Keratinocyte (primary cell): ENCODE data around the gene GRIK4. TPM values are rescaled to one million over a fixed set of nuclear protein-coding genes. Genes with fewer than 3 reads are reported as not detected.

Experiments
- DNase-seq: peaks from one replicate; pipeline ENCODE4 v3.0.0-alpha.2; 2011; ENCODE audit warnings: low read depth, missing footprints, low spot score
- FAIRE-seq: peaks from 2 replicates; lab custom pipeline; 2011; peaks lifted over from hg19 to GRCh38; lab: Jason Lieb, UNC
- H2AFZ ChIP-seq: 2 replicates; pipeline ENCODE4 v1.6.0; 2012; ENCODE audit warnings: low read length, control low read depth, inconsistent platforms; ENCODE audit not compliant: control insufficient read depth
- H3K27ac ChIP-seq: 2 replicates; pipeline ENCODE4 v1.5.1; 2011; ENCODE audit warnings: low read length; ENCODE audit not compliant: control insufficient read depth, insufficient read depth
- H3K27me3 ChIP-seq: 3 replicates; pipeline ENCODE4 v1.6.0; 2011; ENCODE audit warnings: low read length; ENCODE audit not compliant: control insufficient read depth, insufficient read depth; ENCODE audit errors: extremely low read depth
- H3K36me3 ChIP-seq, 2 experiments: 2 replicates in 1 of 2; 3 replicates in 1 of 2; pipeline ENCODE4 v1.5.1; 2011; ENCODE audit warnings: low read length in 2 of 2, mild to moderate bottlenecking in 1 of 2; ENCODE audit not compliant: control insufficient read depth in 2 of 2, insufficient read depth in 2 of 2; ENCODE audit errors: extremely low read depth in 1 of 2
- H3K4me1 ChIP-seq: 3 replicates; pipeline ENCODE4 v1.5.1; 2011; ENCODE audit warnings: low read length; ENCODE audit not compliant: control insufficient read depth, insufficient read depth; ENCODE audit errors: extremely low read depth
- H3K4me2 ChIP-seq: 3 replicates; pipeline ENCODE4 v1.6.0; 2011; ENCODE audit warnings: low read depth, low read length; ENCODE audit not compliant: control insufficient read depth, insufficient read depth; ENCODE audit errors: extremely low read depth
- H3K4me3 ChIP-seq, 3 experiments: fragments of 200-600 bp in 1 of 3; sonication (generic) in 1 of 3; 2 replicates in 2 of 3; 3 replicates in 1 of 3; pipeline ENCODE4 v1.5.1; 2011 to 2016; ENCODE audit warnings: low read length in 3 of 3, mild to moderate bottlenecking in 3 of 3, control low read depth in 2 of 3, inconsistent platforms in 1 of 3, low read depth in 1 of 3, mixed read lengths in 1 of 3, mixed run types in 1 of 3, moderate library complexity in 1 of 3; ENCODE audit not compliant: control insufficient read depth in 2 of 3, insufficient read depth in 2 of 3; ENCODE audit errors: extremely low read depth in 1 of 3
- H3K79me2 ChIP-seq: 2 replicates; pipeline ENCODE4 v1.6.0; 2012; ENCODE audit warnings: low read length; ENCODE audit not compliant: control insufficient read depth, insufficient read depth
- H3K9ac ChIP-seq: 3 replicates; pipeline ENCODE4 v1.6.0; 2011; ENCODE audit warnings: low read length; ENCODE audit not compliant: control insufficient read depth, insufficient read depth; ENCODE audit errors: extremely low read depth
- H3K9me1 ChIP-seq: 3 replicates; pipeline ENCODE4 v1.6.0; 2011; ENCODE audit warnings: low read length; ENCODE audit not compliant: control insufficient read depth, insufficient read depth; ENCODE audit errors: extremely low read depth
- H3K9me3 ChIP-seq: 2 replicates; pipeline ENCODE4 v1.5.1; 2012; ENCODE audit warnings: low read depth, low read length; ENCODE audit not compliant: control insufficient read depth
- H4K20me1 ChIP-seq: 3 replicates; pipeline ENCODE4 v1.6.0; 2011; ENCODE audit warnings: low read length; ENCODE audit not compliant: control insufficient read depth, insufficient read depth; ENCODE audit errors: extremely low read depth
- CTCF ChIP-seq, 3 experiments: IDR thresholded peaks in 1 of 3; conservative IDR thresholded peaks in 1 of 3; optimal IDR thresholded peaks in 1 of 3; 2 replicates in 2 of 3; 3 replicates in 1 of 3; pipeline versions ENCODE3 to v1.5.1; 2011; ENCODE audit warnings: low read length in 3 of 3, mild to moderate bottlenecking in 3 of 3, moderate library complexity in 2 of 3, control low read depth in 1 of 3, inconsistent platforms in 1 of 3; ENCODE audit not compliant: insufficient read depth in 2 of 3; ENCODE audit errors: extremely low read depth in 1 of 3
- EZH2 ChIP-seq: IDR thresholded peaks from one replicate; pipeline ENCODE4 v1.6.1; 2012; ENCODE audit warnings: inconsistent platforms, mild to moderate bottlenecking, low read length, moderate library complexity
- dilution Hi-C: fragments of 300-500 bp; cut with MboI; formaldehyde crosslinking; loops from one replicate; pipeline ENCODE4 v1.7.0; 2020; ENCODE audit warnings: low sequenced_read_pairs; ENCODE audit not compliant: extremely low pct_ligation_motif_present
- polyA plus RNA-seq, 5 experiments: library from polyadenylated mRNA; depleted of rRNA in 3 of 5; stranded (reverse) in 3 of 5; stranded (forward) in 1 of 5; unstranded in 1 of 5; fragments of >200 nt; gene quantifications; 1 replicate in 1 of 5; 2 replicates in 3 of 5; 3 replicates in 1 of 5; pipeline versions ENCODE4 v1.2.1 to v1.2.3, GENCODE V29; 2011 to 2012; ENCODE audit warnings: missing spikeins in 2 of 5, low read depth in 1 of 5, low replicate concordance in 1 of 5

The GRIK4 gene
- polyA plus RNA-seq, 1 donor (not counting 4 experiments of a cell fraction or from before 2014, with no cell fraction given), result not detected

- no peak overlapping the region for H3K4me2 ChIP-seq
- no peak overlapping the region for H2AFZ ChIP-seq
- H3K27ac ChIP-seq, result no peak overlapping the region
- no peak overlapping the region for H3K4me3 ChIP-seq
- dilution Hi-C loops, result no loop called here
- no peaks in the 10 kb centered on the region for H3K79me2 ChIP-seq
- no peak overlapping the region for H3K9ac ChIP-seq
- no peaks in the 10 kb centered on the region for H4K20me1 ChIP-seq
- DNase-seq, result no peak
- no peak for FAIRE-seq
- TF ChIP-seq CTCF (optimal IDR thresholded peaks at IDR 0.05 in 1 of 3, IDR thresholded peaks at IDR 0.05 in 1 of 3, conservative IDR thresholded peaks at IDR 0.05 in 1 of 3; ENCODE audit: extremely low read depth in 1 of 3, insufficient read depth in 2 of 3, low read length in 3 of 3) (no peak), EZH2 (no peak)
- no peaks in the 10 kb centered on the region for H3K9me1 ChIP-seq
- no peaks in the 10 kb centered on the region for H3K36me3 ChIP-seq
- no peaks in the 10 kb centered on the region for H3K27me3 ChIP-seq
- H3K4me1 ChIP-seq, result no peaks in the 10 kb centered on the region
- H3K9me3 ChIP-seq, result no peaks in the 10 kb centered on the region
Observed at GRCh38 chr11:120608760-120609211, 97.2 kb downstream of the GRIK4 start.

DNA sequence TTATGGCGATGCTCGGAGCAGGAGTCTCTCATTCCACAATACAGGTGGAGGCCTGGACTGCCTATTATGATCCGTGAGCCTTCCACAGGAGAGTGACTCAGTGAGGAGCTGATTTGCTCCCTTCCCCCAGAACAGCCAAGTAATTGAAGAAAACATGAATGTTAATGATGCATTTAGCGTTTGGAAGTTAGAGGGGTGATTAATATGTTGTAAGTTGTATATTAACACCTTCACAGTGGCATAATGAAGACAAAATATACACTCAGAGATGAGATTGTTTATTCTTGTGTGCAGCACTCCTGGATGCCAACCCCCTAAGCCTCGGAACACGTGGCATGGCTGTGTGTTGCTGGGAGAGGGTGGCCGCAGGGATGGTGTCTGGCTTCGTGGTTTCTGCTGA lies 98.6 kb downstream of the GRIK4 start:
- no peaks in the 10 kb centered on the region for H4K20me1 ChIP-seq
- H3K27me3 ChIP-seq, result no peaks in the 10 kb centered on the region
- FAIRE-seq (no peak), DNase-seq (no peak)
- dilution Hi-C loops, result no loop called here
- no peak overlapping the region for H2AFZ ChIP-seq
- no peaks in the 10 kb centered on the region for H3K9me3 ChIP-seq
- H3K79me2 ChIP-seq, result no peaks in the 10 kb centered on the region
- H3K4me2 ChIP-seq, result no peak overlapping the region
- H3K36me3 ChIP-seq, result no peaks in the 10 kb centered on the region
- no peaks in the 10 kb centered on the region for H3K9me1 ChIP-seq
- no peaks in the 10 kb centered on the region for H3K4me1 ChIP-seq
- no peak overlapping the region for H3K27ac ChIP-seq
- no peak overlapping the region for H3K9ac ChIP-seq
- TF ChIP-seq CTCF (optimal IDR thresholded peaks at IDR 0.05 in 1 of 3, IDR thresholded peaks at IDR 0.05 in 1 of 3, conservative IDR thresholded peaks at IDR 0.05 in 1 of 3; ENCODE audit: extremely low read depth in 1 of 3, insufficient read depth in 2 of 3, low read length in 3 of 3) (no peak), EZH2 (no peak)
- no peak overlapping the region for H3K4me3 ChIP-seq
